HepG2 (cell line): ENCODE measurements around the gene PSMD1. TPM values are rescaled to one million over a fixed set of nuclear protein-coding genes. Genes with fewer than 3 reads are reported as not detected.

Experiments
- ATAC-seq: fragments of 200-7000 bp; cut with Tn5 transposase; 3 replicates; pipeline ENCODE4 v1.9.1; 2020; ENCODE audit warnings: mild to moderate bottlenecking, moderate library complexity
- BruUV-seq: library from RNA; stranded (reverse); fragments of 400-500 nt; replicated peaks from 2 replicates; lab custom pipeline; 2021; lab: Mats Ljungman, UMichigan
- CTCF ChIA-PET: fragments of 300-600 bp; formaldehyde crosslinking; extraction: SDS; loops from one replicate; lab custom pipeline; 2021; ENCODE audit warnings: low total read pairs, inconsistent platforms, low intra/inter-chr PET ratio; lab: Yijun Ruan, JAX
- POLR2A ChIA-PET: fragments of 350-600 bp; sonication (Branson Sonifier 250); formaldehyde crosslinking; loops from one replicate; lab custom pipeline; 2020; ENCODE audit warnings: antibody characterized with exemption, inconsistent platforms; lab: Yijun Ruan, JAX
- DNase-seq: peaks from one replicate; pipeline ENCODE4 v3.0.0-alpha.2; 2015; ENCODE audit warnings: low spot score
- FAIRE-seq: peaks from 3 replicates; lab custom pipeline; 2011; peaks lifted over from hg19 to GRCh38; lab: Jason Lieb, UNC
- H2AFZ ChIP-seq: one replicate; pipeline ENCODE4 v1.6.1; 2011; ENCODE audit warnings: low read length, inconsistent platforms
- H3K27ac ChIP-seq: fragments of 300-600 bp; 3 replicates; pipeline ENCODE4 v1.8.0; 2011; ENCODE audit warnings: mixed run types, mild to moderate bottlenecking, mixed read lengths, low read length, inconsistent platforms; ENCODE audit not compliant: insufficient read depth; ENCODE audit errors: extremely low read length
- H3K27me3 ChIP-seq, 2 experiments: fragments of 200-600 bp in 1 of 2; 2 replicates in 1 of 2; 3 replicates in 1 of 2; pipeline versions ENCODE4 v1.6.0 to v1.8.0; 2011; ENCODE audit warnings: low read length in 2 of 2, mild to moderate bottlenecking in 2 of 2, moderate library complexity in 2 of 2, inconsistent platforms in 1 of 2; ENCODE audit not compliant: insufficient read depth in 2 of 2, control insufficient read depth in 1 of 2
- H3K36me3 ChIP-seq, 2 experiments: fragments of 200-600 bp in 1 of 2; replicated peaks in 1 of 2; 2 replicates in 1 of 2; 3 replicates in 1 of 2; pipeline versions ENCODE4 v1.5.1 to v1.8.0; 2011; ENCODE audit warnings: low read length in 2 of 2, inconsistent platforms in 1 of 2; ENCODE audit not compliant: insufficient read depth in 2 of 2, control insufficient read depth in 1 of 2
- H3K4me1 ChIP-seq: 2 replicates; pipeline ENCODE4 v1.5.1; 2012; ENCODE audit warnings: low read length, inconsistent platforms; ENCODE audit not compliant: insufficient read depth
- H3K4me2 ChIP-seq: 2 replicates; pipeline ENCODE4 v1.6.0; 2011; ENCODE audit warnings: low read depth, low read length, inconsistent platforms
- H3K4me3 ChIP-seq, 3 experiments: fragments of 200-600 bp in 1 of 3; sonication (generic), shearing (Covaris generic) in 1 of 3; replicated peaks in 1 of 3; 2 replicates each; pipeline ENCODE4 v1.5.1; 2011 to 2016; ENCODE audit warnings: low read length in 3 of 3, inconsistent platforms in 2 of 3, low read depth in 2 of 3, mild to moderate bottlenecking in 2 of 3, control low read depth in 1 of 3, mixed read lengths in 1 of 3; ENCODE audit not compliant: insufficient read depth in 1 of 3
- H3K79me2 ChIP-seq: one replicate; pipeline ENCODE4 v1.6.1; 2011; ENCODE audit warnings: low read length, inconsistent platforms; ENCODE audit not compliant: insufficient read depth
- H3K9ac ChIP-seq: 2 replicates; pipeline ENCODE4 v1.6.0; 2011; ENCODE audit warnings: mild to moderate bottlenecking, low read depth, low read length, inconsistent platforms; ENCODE audit not compliant: insufficient read depth
- H3K9me3 ChIP-seq: 2 replicates; pipeline ENCODE4 v1.5.1; 2012; ENCODE audit warnings: mild to moderate bottlenecking, low read length
- H4K20me1 ChIP-seq: 2 replicates; pipeline ENCODE4 v1.6.0; 2011; ENCODE audit warnings: inconsistent platforms, mild to moderate bottlenecking, low read length, moderate library complexity; ENCODE audit not compliant: insufficient read depth
- HMG20B ChIP-seq: conservative IDR thresholded peaks from 2 replicates; pipeline ENCODE4 v1.6.1; 2016; ENCODE audit warnings: missing genetic modification reagents, missing compliant biosample characterization
- KIAA2018 ChIP-seq: sonication (generic); formaldehyde crosslinking; IDR thresholded peaks from 2 replicates; pipeline ENCODE4 v1.5.0; 2020; ENCODE audit warnings: mild to moderate bottlenecking, missing genetic modification reagents, borderline replicate concordance
- MIXL1 ChIP-seq: IDR thresholded peaks from 2 replicates; pipeline ENCODE4 v1.6.1; 2016
- PRMT3 ChIP-seq: sonication (generic); formaldehyde crosslinking; IDR thresholded peaks from 2 replicates; pipeline ENCODE4 v1.8.1; 2022; ENCODE audit warnings: low read depth, mild to moderate bottlenecking, moderate library complexity, missing genetic modification reagents, borderline replicate concordance
- SP2 ChIP-seq: sonication (generic); formaldehyde crosslinking; IDR thresholded peaks from 2 replicates; pipeline ENCODE4 v1.5.1; 2020; ENCODE audit warnings: mild to moderate bottlenecking, missing genetic modification reagents
- ZC3H13 ChIP-seq: sonication (generic); formaldehyde crosslinking; IDR thresholded peaks from 2 replicates; pipeline ENCODE4 v1.8.1; 2023; ENCODE audit warnings: mild to moderate bottlenecking, missing genetic modification reagents, moderate library complexity
- ZNF256 ChIP-seq: sonication (generic); formaldehyde crosslinking; conservative IDR thresholded peaks from 2 replicates; pipeline ENCODE4 v1.4.0; 2020; ENCODE audit warnings: missing genetic modification reagents
- ZNF343 ChIP-seq: sonication (generic); formaldehyde crosslinking; IDR thresholded peaks from 2 replicates; pipeline ENCODE4 v1.4.0; 2020; ENCODE audit warnings: mild to moderate bottlenecking, missing genetic modification reagents
- ZNF382 ChIP-seq: sonication (generic); formaldehyde crosslinking; IDR thresholded peaks from 2 replicates; pipeline ENCODE4 v1.5.0; 2020; ENCODE audit warnings: missing genetic modification reagents, mild to moderate bottlenecking, borderline replicate concordance
- ZNF512B ChIP-seq: sonication (generic); formaldehyde crosslinking; IDR thresholded peaks from 2 replicates; pipeline ENCODE4 v1.5.1; 2020; ENCODE audit warnings: missing genetic modification reagents, mild to moderate bottlenecking, borderline replicate concordance
- ZNF589 ChIP-seq: sonication (generic); formaldehyde crosslinking; conservative IDR thresholded peaks from 2 replicates; pipeline ENCODE4 v1.8.0; 2022; ENCODE audit warnings: mild to moderate bottlenecking, moderate library complexity, missing genetic modification reagents
- ZNF772 ChIP-seq: sonication (generic); formaldehyde crosslinking; IDR thresholded peaks from 2 replicates; pipeline ENCODE4 v1.5.0; 2020; ENCODE audit warnings: mild to moderate bottlenecking, missing genetic modification reagents
- ZSCAN22 ChIP-seq: sonication (generic); formaldehyde crosslinking; IDR thresholded peaks from 2 replicates; pipeline ENCODE4 v1.4.0; 2020; ENCODE audit warnings: mild to moderate bottlenecking, missing genetic modification reagents
- WGBS: methylation state at CpG from one replicate; pipeline ENCODE4 v1.1.6; 2017; ENCODE audit warnings: low lambda C conversion rate; 5-methylcytosine and 5-hydroxymethylcytosine counted together
- in situ Hi-C: cut with HindIII; loops from 2 replicates; pipeline ENCODE4 v1.10.0; 2017; ENCODE audit warnings: low pct_unique_long_range_greater_than_20kb; ENCODE audit not compliant: extremely low pct_ligation_motif_present
- intact Hi-C: fragments of 100-400 bp; cut with micrococcal nuclease; formaldehyde crosslinking; loops from one replicate; pipeline ENCODE4 v1.10.0; 2022; ENCODE audit not compliant: unreplicated experiment
- polyA plus RNA-seq, 8 experiments: library from polyadenylated mRNA; depleted of rRNA in 3 of 8; stranded (reverse) in 7 of 8; unstranded in 1 of 8; fragments of >200 nt; fragmentation: Illumina TruSeq in 4 of 8; extraction: Trizol in 4 of 8; gene quantifications; 2 replicates each; pipeline versions ENCODE4 v1.2.1 to v1.2.3, GENCODE V29; 2011 to 2016; ENCODE audit warnings: low read depth in 4 of 8, missing spikeins in 1 of 8, mixed read lengths in 1 of 8; ENCODE audit not compliant: insufficient read depth in 1 of 8
- total RNA-seq, 5 experiments: library from RNA; depleted of rRNA; stranded (reverse); fragments of >200 nt; fragmentation: Illumina TruSeq; extraction: Trizol; gene quantifications; 2 replicates each; pipeline ENCODE4 v1.2.3, GENCODE V29; 2016; ENCODE audit warnings: low read depth in 1 of 5

PSMD1 gene
- total and polyA plus RNA-seq, 2 of the 13 experiments (the other 11 are each of a cell fraction or from before 2014, with no cell fraction given): 136 to 191 TPM

GRCh38 chr2:231144896-231145295, 88.2 kb downstream of the PSMD1 start (continued):
- TF ChIP-seq KIAA2018 (CRISPR knock-in tag) (no peak), HMG20B (CRISPR knock-in tag) (no peak), ZNF343 (CRISPR knock-in tag) (no peak), MIXL1 (CRISPR knock-in tag) (no peak), ZC3H13 (CRISPR knock-in tag) (no peak)

- Histone ChIP-seq H3K9ac (no peak overlapping the region), H3K27ac (no peak overlapping the region), H2AFZ (no peak overlapping the region), H3K4me2 (no peak overlapping the region), H3K36me3 (peaks cover 9 to 39% of the 10 kb centered on the region in 2 experiments), H3K9me3 (no peaks in the 10 kb centered on the region), H3K79me2 (no peaks in the 10 kb centered on the region), H3K4me3 (no peak overlapping the region), H3K4me1 (no peaks in the 10 kb centered on the region), H3K27me3 (no peaks in the 10 kb centered on the region), H4K20me1 (no peaks in the 10 kb centered on the region; the same call in 1 of the 2 replicates)
- CTCF ChIA-PET: no interaction called here
- ATAC-seq: no peak
- FAIRE-seq: no peak
- intact Hi-C loops (loop anchor here (5.0 kb wide), 1 partner anchor 1081 kb away; no protein-coding TSS in a partner anchor), in situ Hi-C loops (no loop called here)
- POLR2A ChIA-PET: no interaction called here
- no peak for DNase-seq
- BruUV-seq: TSS peak; percentile 28
- 97% methylated on average over 2 of the region's 2 CpGs for WGBS
- TF ChIP-seq ZNF512B (no peak), SP2 (CRISPR knock-in tag) (no peak), ZSCAN22 (no peak), ZNF382 (CRISPR knock-in tag) (no peak), ZNF772 (no peak), ZNF256 (no peak), ZNF589 (CRISPR knock-in tag) (no peak), PRMT3 (no peak)
Observed at GRCh38 chr2:231146665-231147064, 90.0 kb downstream of the PSMD1 start.
